ENCODE measurements around the gene KRTAP5-10.

DNA sequence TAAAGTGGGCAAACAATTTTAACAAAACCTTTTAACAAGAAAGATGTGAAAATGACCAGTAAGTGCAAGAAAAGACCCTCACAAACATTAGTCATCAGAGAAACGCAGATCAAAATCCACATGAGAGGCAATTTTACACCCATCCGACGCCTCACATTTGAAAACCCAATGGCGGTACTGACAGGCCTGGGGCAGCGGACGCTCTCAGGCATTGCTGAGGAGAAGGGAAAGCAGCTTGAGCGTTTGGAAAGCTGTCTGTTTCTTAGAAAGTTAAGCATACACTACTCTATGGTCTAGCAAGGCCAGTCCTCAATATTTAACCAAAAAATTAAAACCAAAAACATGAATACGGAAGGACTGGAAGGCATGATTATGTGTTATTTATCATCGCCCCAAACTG lies 29.5 kb upstream of the KRTAP5-10 start:
- TF ChIP-seq ZNF41 (CRISPR knock-in tag; conservative IDR thresholded peaks at IDR 0.05) (no peak), RAD21 (CRISPR knock-in tag; conservative IDR thresholded peaks at IDR 0.05 in 1 of 2, IDR thresholded peaks at IDR 0.05 in 1 of 2) (no peak), SIN3A (IDR thresholded peaks at IDR 0.05; ENCODE audit: borderline replicate concordance in 2 of 2, control insufficient read depth in 1 of 2, low read depth in 2 of 2, low read length in 2 of 2) (no peak), ZFX (CRISPR knock-in tag; IDR thresholded peaks at IDR 0.05) (no peak)
